GM23338 (cell line): Measurements from ENCODE around the gene ZNF664. TPM values are rescaled to one million over a fixed set of nuclear protein-coding genes. Genes with fewer than 3 reads are reported as not detected.

Source experiments
- ATAC-seq: fragments of 200-7000 bp; cut with Tn5 transposase; 3 replicates; pipeline ENCODE4 v1.9.1; 2020
- DNase-seq: peaks from one replicate; pipeline ENCODE4 v3.0.0-alpha.2; 2015; ENCODE audit warnings: low spot score
- H2AFZ ChIP-seq: fragments of 200-600 bp; sonication (generic); 2 replicates; pipeline ENCODE4 v1.8.0; 2016; ENCODE audit warnings: antibody characterized with exemption, mild to moderate bottlenecking, moderate library complexity
- H3F3A ChIP-seq: fragments of 200-600 bp; sonication (generic); replicated peaks from 2 replicates; pipeline ENCODE4 v1.8.0; 2017; ENCODE audit warnings: antibody characterized with exemption, mixed run types, low read depth
- H3K27ac ChIP-seq: fragments of 200-600 bp; sonication (generic); 2 replicates; pipeline ENCODE4 v1.6.1; 2016; ENCODE audit warnings: low read depth
- H3K27me3 ChIP-seq: fragments of 200-600 bp; sonication (generic); 2 replicates; pipeline ENCODE4 v1.8.0; 2016; ENCODE audit warnings: mild to moderate bottlenecking, mixed run types, moderate library complexity; ENCODE audit not compliant: insufficient read depth
- H3K36me3 ChIP-seq: fragments of 200-600 bp; sonication (generic); 2 replicates; pipeline ENCODE4 v1.8.0; 2016; ENCODE audit warnings: mild to moderate bottlenecking; ENCODE audit not compliant: insufficient read depth
- H3K4me1 ChIP-seq: fragments of 200-600 bp; sonication (generic); 2 replicates; pipeline ENCODE4 v1.8.0; 2016; ENCODE audit warnings: mild to moderate bottlenecking, moderate library complexity; ENCODE audit not compliant: insufficient read depth
- H3K4me2 ChIP-seq: fragments of 200-600 bp; sonication (generic); 2 replicates; pipeline ENCODE4 v1.7.1; 2017; ENCODE audit warnings: mixed run types
- H3K4me3 ChIP-seq: fragments of 200-600 bp; sonication (generic); 2 replicates; pipeline ENCODE4 v1.6.1; 2016; ENCODE audit warnings: mixed run types
- H3K79me2 ChIP-seq: fragments of 200-600 bp; sonication (generic); replicated peaks from 2 replicates; pipeline ENCODE4 v1.8.0; 2017; ENCODE audit warnings: mild to moderate bottlenecking; ENCODE audit not compliant: insufficient read depth
- H3K9me2 ChIP-seq: fragments of 200-600 bp; sonication (generic); 2 replicates; pipeline ENCODE4 v1.8.0; 2017; ENCODE audit not compliant: insufficient read depth
- H4K20me1 ChIP-seq: fragments of 200-600 bp; sonication (generic); replicated peaks from 2 replicates; pipeline ENCODE4 v1.8.0; 2017; ENCODE audit warnings: mild to moderate bottlenecking; ENCODE audit not compliant: insufficient read depth
- H3K27ac Mint-ChIP-seq: 2 replicates; pipeline ENCODE4 v1.8.0; 2020; ENCODE audit warnings: inconsistent platforms, mild to moderate bottlenecking, moderate library complexity, mixed read lengths
- H3K27me3 Mint-ChIP-seq: 3 replicates; pipeline ENCODE4 v1.8.0; 2022; ENCODE audit warnings: low read depth, mild to moderate bottlenecking, moderate library complexity, mixed read lengths, inconsistent platforms; ENCODE audit not compliant: insufficient read depth, poor library complexity
- H3K36me3 Mint-ChIP-seq: 3 replicates; pipeline ENCODE4 v1.8.0; 2021; ENCODE audit warnings: low read depth, mild to moderate bottlenecking, inconsistent platforms, moderate library complexity, mixed read lengths
- H3K4me1 Mint-ChIP-seq: 3 replicates; pipeline ENCODE4 v1.8.0; 2020; ENCODE audit warnings: mild to moderate bottlenecking, inconsistent platforms, mixed read lengths
- H3K4me3 Mint-ChIP-seq: 3 replicates; pipeline ENCODE4 v1.8.0; 2021; ENCODE audit warnings: moderate library complexity, mild to moderate bottlenecking, inconsistent platforms, mixed read lengths
- H3K9me3 Mint-ChIP-seq: 3 replicates; pipeline ENCODE4 v1.8.0; 2020; ENCODE audit warnings: moderate library complexity, mild to moderate bottlenecking, inconsistent platforms, mixed read lengths
- CREB1 ChIP-seq: fragments of 250-450 bp; sonication (Bioruptor Pico); IDR thresholded peaks from 2 replicates; pipeline ENCODE4 v1.5.0; 2020; ENCODE audit warnings: low read depth, mild to moderate bottlenecking, moderate library complexity
- CTCF ChIP-seq, 2 experiments: fragments of 200-600 bp in 1 of 2; sonication (generic) in 1 of 2; conservative IDR thresholded peaks; 2 replicates each; pipeline versions ENCODE4 v1.5.1 to v1.6.1; 2016 to 2017; ENCODE audit warnings: antibody characterized with exemption in 2 of 2, low read depth in 2 of 2, mild to moderate bottlenecking in 2 of 2, moderate library complexity in 1 of 2
- ETS1 ChIP-seq: IDR thresholded peaks from 2 replicates; pipeline ENCODE4 v1.6.1; 2016; ENCODE audit warnings: antibody characterized with exemption
- EZH2 ChIP-seq: fragments of 200-600 bp; sonication (generic); IDR thresholded peaks from one replicate; pipeline ENCODE4 v1.8.0; 2017; ENCODE audit warnings: antibody characterized with exemption, mild to moderate bottlenecking, low read depth; ENCODE audit not compliant: unreplicated experiment
- EZH2phosphoT487 ChIP-seq: fragments of 200-600 bp; sonication (generic); IDR thresholded peaks from one replicate; pipeline ENCODE4 v1.8.1; 2018; ENCODE audit warnings: antibody characterized with exemption; ENCODE audit not compliant: unreplicated experiment
- JUNB ChIP-seq: IDR thresholded peaks from one replicate; pipeline ENCODE4 v1.6.1; 2016; ENCODE audit warnings: antibody characterized with exemption; ENCODE audit not compliant: unreplicated experiment
- NANOG ChIP-seq: IDR thresholded peaks from 2 replicates; pipeline ENCODE4 v1.6.1; 2016; ENCODE audit warnings: antibody characterized with exemption, borderline replicate concordance
- POLR2AphosphoS5 ChIP-seq: IDR thresholded peaks from 2 replicates; pipeline ENCODE4 v1.6.1; 2016; ENCODE audit warnings: antibody characterized with exemption, low read depth
- STAT1 ChIP-seq: IDR thresholded peaks from one replicate; pipeline ENCODE4 v1.6.1; 2016; ENCODE audit warnings: antibody characterized with exemption; ENCODE audit not compliant: unreplicated experiment
- ZNF331 ChIP-seq: fragments of 250-450 bp; sonication (Bioruptor Pico); IDR thresholded peaks from 2 replicates; pipeline ENCODE4 v1.5.0; 2020; ENCODE audit warnings: low read depth, mild to moderate bottlenecking, moderate library complexity
- ZNF462 ChIP-seq: fragments of 250-450 bp; sonication (Bioruptor Pico); IDR thresholded peaks from 2 replicates; pipeline ENCODE4 v1.5.0; 2020; ENCODE audit warnings: mild to moderate bottlenecking, moderate library complexity
- polyA plus RNA-seq: library from polyadenylated mRNA; unstranded; fragments of >200 nt; fragmentation: Nextera tagmentation; extraction: Ambion mirVana; gene quantifications from 2 replicates; pipeline ENCODE4 v1.2.1, GENCODE V29; 2016
- total RNA-seq: library from RNA; depleted of rRNA; stranded (reverse); fragments of >200 nt; shearing (Covaris generic); gene quantifications from 2 replicates; pipeline ENCODE4 v1.2.3, GENCODE V29; 2014
- TF ChIP-seq, protein P1 (sequence below): IDR thresholded peaks from one replicate; pipeline ENCODE4 v1.6.1; 2018; ENCODE audit warnings: antibody characterized with exemption; ENCODE audit not compliant: unreplicated experiment

The ZNF664 gene
- total and polyA plus RNA-seq, 2 experiments from 2014 or later: 8.1 to 35.2 TPM

GRCh38 chr12:123942911-123943648, 29.9 kb upstream of the ZNF664 start (continued):
- TF ChIP-seq ZNF462 (CRISPR knock-in tag): no peak
- no peak for TF ChIP-seq ZNF331 (CRISPR knock-in tag)
- TF ChIP-seq JUNB: no peak
- TF ChIP-seq CTCF (conservative IDR thresholded peaks at IDR 0.05; ENCODE audit: low read depth in 2 of 2): no peak

DNA sequence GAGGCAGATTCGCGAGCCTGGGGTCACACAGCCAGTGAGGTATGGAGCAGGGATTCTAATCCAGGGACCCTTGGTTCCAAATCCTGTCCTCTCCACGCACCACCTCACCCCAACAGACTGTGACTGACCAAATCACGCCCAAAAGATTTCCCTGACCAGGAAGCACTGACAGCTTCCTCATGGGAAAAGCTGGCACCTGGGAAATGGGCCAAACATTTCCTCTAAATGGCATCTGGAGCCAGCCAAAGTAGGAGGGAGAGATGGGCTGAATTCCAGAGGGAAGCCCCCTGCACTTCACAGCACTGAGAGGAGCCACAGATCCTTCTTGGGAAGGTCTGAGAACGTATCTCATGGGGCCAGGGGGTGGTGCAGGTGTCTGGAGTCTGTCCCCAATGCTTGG, 29.2 kb upstream of the ZNF664 start:
- Histone ChIP-seq H3K9me2 (no peaks in the 10 kb centered on the region), H3K4me1 (no peaks in the 10 kb centered on the region), H3K36me3 (no peaks in the 10 kb centered on the region; the same call in 1 of the 2 replicates), H4K20me1 (no peaks in the 10 kb centered on the region), H3F3A (no peaks in the 10 kb centered on the region), H3K27me3 (no peaks in the 10 kb centered on the region), H2AFZ (no peak overlapping the region), H3K27ac (no peak overlapping the region), H3K79me2 (no peaks in the 10 kb centered on the region), H3K4me3 (no peak overlapping the region), H3K4me2 (no peak overlapping the region)
- DNase-seq (no peak), ATAC-seq (no peak)
- H3K9me3 Mint-ChIP-seq: peaks cover 14% of the 10 kb centered on the region
- H3K4me1 Mint-ChIP-seq: no peaks in the 10 kb centered on the region; the same call in 2 of the 3 replicates
- H3K27ac Mint-ChIP-seq: no peak overlapping the region
- H3K36me3 Mint-ChIP-seq: peaks cover 2% of the 10 kb centered on the region; the same call in 1 of the 3 replicates
- H3K27me3 Mint-ChIP-seq: peaks cover 10% of the 10 kb centered on the region
- H3K4me3 Mint-ChIP-seq: no peak overlapping the region
- TF ChIP-seq EZH2 (no peak), ETS1 (no peak), ZNF331 (CRISPR knock-in tag) (no peak), EZH2phosphoT487 (no peak), CREB1 (CRISPR knock-in tag) (no peak), NANOG (no peak), POLR2AphosphoS5 (no peak), JUNB (no peak), STAT1 (no peak)
- TF ChIP-seq, protein P1, sequence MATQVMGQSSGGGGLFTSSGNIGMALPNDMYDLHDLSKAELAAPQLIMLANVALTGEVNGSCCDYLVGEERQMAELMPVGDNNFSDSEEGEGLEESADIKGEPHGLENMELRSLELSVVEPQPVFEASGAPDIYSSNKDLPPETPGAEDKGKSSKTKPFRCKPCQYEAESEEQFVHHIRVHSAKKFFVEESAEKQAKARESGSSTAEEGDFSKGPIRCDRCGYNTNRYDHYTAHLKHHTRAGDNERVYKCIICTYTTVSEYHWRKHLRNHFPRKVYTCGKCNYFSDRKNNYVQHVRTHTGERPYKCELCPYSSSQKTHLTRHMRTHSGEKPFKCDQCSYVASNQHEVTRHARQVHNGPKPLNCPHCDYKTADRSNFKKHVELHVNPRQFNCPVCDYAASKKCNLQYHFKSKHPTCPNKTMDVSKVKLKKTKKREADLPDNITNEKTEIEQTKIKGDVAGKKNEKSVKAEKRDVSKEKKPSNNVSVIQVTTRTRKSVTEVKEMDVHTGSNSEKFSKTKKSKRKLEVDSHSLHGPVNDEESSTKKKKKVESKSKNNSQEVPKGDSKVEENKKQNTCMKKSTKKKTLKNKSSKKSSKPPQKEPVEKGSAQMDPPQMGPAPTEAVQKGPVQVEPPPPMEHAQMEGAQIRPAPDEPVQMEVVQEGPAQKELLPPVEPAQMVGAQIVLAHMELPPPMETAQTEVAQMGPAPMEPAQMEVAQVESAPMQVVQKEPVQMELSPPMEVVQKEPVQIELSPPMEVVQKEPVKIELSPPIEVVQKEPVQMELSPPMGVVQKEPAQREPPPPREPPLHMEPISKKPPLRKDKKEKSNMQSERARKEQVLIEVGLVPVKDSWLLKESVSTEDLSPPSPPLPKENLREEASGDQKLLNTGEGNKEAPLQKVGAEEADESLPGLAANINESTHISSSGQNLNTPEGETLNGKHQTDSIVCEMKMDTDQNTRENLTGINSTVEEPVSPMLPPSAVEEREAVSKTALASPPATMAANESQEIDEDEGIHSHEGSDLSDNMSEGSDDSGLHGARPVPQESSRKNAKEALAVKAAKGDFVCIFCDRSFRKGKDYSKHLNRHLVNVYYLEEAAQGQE: no peak
